Activated CD8-positive, alpha-beta memory T cell treated with anti-CD3 and anti-CD28 coated beads for 36 hours (primary cell): ENCODE results near the gene HLF. TPM values are rescaled to one million over a fixed set of nuclear protein-coding genes. Genes with fewer than 3 reads are reported as not detected.

Source experiments
- total RNA-seq, 2 experiments: library from RNA; stranded (reverse); gene quantifications; one replicate each; pipeline ENCODE4 v1.2.3, GENCODE V29; 2021

Gene HLF
- total RNA-seq, 2 experiments from 2014 or later = 0.36 to 0.51 TPM

Other genes starting within 250 kb of the HLF start
- gene MMD, start 156.9 kb downstream of the HLF start, total RNA-seq = 10 to 100 TPM; 23.8 to 24.9 TPM
- not detected for gene SMIM36, start 246.5 kb downstream of the HLF start, total RNA-seq